DND-41 (cell line): ENCODE data around the gene STAT6.

Experiments used
- ATAC-seq: fragments of 200-7000 bp; cut with Tn5 transposase; 3 replicates; pipeline ENCODE4 v1.9.1; 2021; ENCODE audit warnings: low read depth; ENCODE audit not compliant: insufficient read depth
- DNase-seq: peaks from one replicate; pipeline ENCODE4 v3.0.0-alpha.2; 2020
- H2AFZ ChIP-seq: 2 replicates; pipeline ENCODE4 v1.6.0; 2012; ENCODE audit warnings: low read depth, low read length
- H3K27ac ChIP-seq: 2 replicates; pipeline ENCODE4 v1.5.1; 2012; ENCODE audit warnings: low read length, inconsistent platforms
- H3K27me3 ChIP-seq: fragments of 200-600 bp; sonication (generic); 2 replicates; pipeline ENCODE4 v1.6.0; 2012; ENCODE audit warnings: low read length, mild to moderate bottlenecking, inconsistent platforms; ENCODE audit not compliant: insufficient read depth, poor library complexity
- H3K36me3 ChIP-seq: 2 replicates; pipeline ENCODE4 v1.5.1; 2012; ENCODE audit warnings: low read length, inconsistent platforms; ENCODE audit not compliant: insufficient read depth
- H3K4me1 ChIP-seq: 2 replicates; pipeline ENCODE4 v1.5.1; 2012; ENCODE audit warnings: mild to moderate bottlenecking, low read length; ENCODE audit not compliant: insufficient read depth
- H3K4me2 ChIP-seq: 2 replicates; pipeline ENCODE4 v1.6.0; 2012; ENCODE audit warnings: mild to moderate bottlenecking, moderate library complexity, low read length, inconsistent platforms; ENCODE audit not compliant: insufficient read depth
- H3K4me3 ChIP-seq, 2 experiments: fragments of 200-600 bp in 1 of 2; shearing (Covaris generic) in 1 of 2; 2 replicates each; pipeline ENCODE4 v1.5.1; 2012 to 2016; ENCODE audit warnings: inconsistent platforms in 2 of 2, low read length in 2 of 2, mild to moderate bottlenecking in 2 of 2, low read depth in 1 of 2, moderate library complexity in 1 of 2
- H3K79me2 ChIP-seq: 2 replicates; pipeline ENCODE4 v1.6.0; 2012; ENCODE audit warnings: low read length, inconsistent platforms; ENCODE audit not compliant: insufficient read depth
- H3K9ac ChIP-seq: 2 replicates; pipeline ENCODE4 v1.6.0; 2012; ENCODE audit warnings: low read depth, mild to moderate bottlenecking, inconsistent platforms, low read length, moderate library complexity
- H3K9me3 ChIP-seq: 2 replicates; pipeline ENCODE4 v1.5.1; 2012; ENCODE audit warnings: low read length, moderate library complexity, mild to moderate bottlenecking, inconsistent platforms; ENCODE audit not compliant: insufficient read depth, severe bottlenecking
- H4K20me1 ChIP-seq: 2 replicates; pipeline ENCODE4 v1.6.0; 2012; ENCODE audit warnings: low read length; ENCODE audit not compliant: insufficient read depth
- EZH2 ChIP-seq: IDR thresholded peaks from 3 replicates; pipeline ENCODE4 v1.6.1; 2012; ENCODE audit warnings: borderline replicate concordance, low read depth, mild to moderate bottlenecking, moderate library complexity, low read length, inconsistent platforms; ENCODE audit not compliant: severe bottlenecking

The STAT6 gene

DNA sequence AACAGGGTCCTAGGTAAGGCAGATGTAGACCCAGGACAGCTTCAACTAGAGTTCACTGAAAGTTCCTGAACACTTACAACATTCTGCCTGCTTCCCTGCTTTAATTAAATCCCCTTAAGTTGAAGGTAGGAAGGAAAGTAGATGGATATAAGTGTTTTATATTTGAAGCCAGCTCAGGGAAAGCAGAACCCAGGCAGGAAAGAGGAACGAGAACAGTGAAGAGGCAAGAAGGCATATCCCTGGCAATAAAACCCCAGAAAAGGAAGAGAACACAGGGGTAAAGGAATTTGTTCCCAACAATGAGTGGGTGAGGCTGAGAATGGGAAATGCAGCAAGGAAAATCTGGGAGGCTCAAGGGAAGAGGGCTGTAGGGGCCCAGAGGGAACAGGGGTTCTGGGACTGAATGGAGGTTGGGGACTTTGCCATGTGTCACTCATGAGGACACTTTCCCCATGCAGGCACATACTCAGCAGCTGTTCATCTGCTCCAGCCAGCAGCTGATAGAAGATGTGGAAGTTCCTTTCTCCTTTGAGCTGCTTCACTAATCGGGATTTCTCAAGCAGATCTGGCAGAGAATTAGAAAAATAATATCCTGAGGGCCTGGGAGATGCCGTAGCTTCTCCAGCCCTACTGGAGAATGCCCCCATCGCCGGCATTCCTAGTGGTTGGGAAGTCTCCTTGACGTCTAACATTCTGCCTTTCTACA lies 64.9 kb downstream of the STAT6 start:
- no peak overlapping the region for H3K4me3 ChIP-seq
- H4K20me1 ChIP-seq = no peaks in the 10 kb centered on the region
- no peak for TF ChIP-seq EZH2
- H3K4me2 ChIP-seq = peak overlapping the region; percentile 54
- no peaks in the 10 kb centered on the region for H3K79me2 ChIP-seq
- H3K27ac ChIP-seq = peak overlapping the region; percentile 81
- H3K4me1 ChIP-seq = peaks cover 34% of the 10 kb centered on the region
- H3K9me3 ChIP-seq = no peaks in the 10 kb centered on the region
- ATAC-seq = no peak
- H3K9ac ChIP-seq = no peak overlapping the region
- H3K36me3 ChIP-seq = no peaks in the 10 kb centered on the region
- 0 out of 2 replicates have a peak overlapping the region, but pooled peaks have one; percentile 27 for H2AFZ ChIP-seq
- no peak for DNase-seq
- H3K27me3 ChIP-seq = no peaks in the 10 kb centered on the region
